ENCODE results near the gene ARRDC1. TPM values are rescaled to one million over a fixed set of nuclear protein-coding genes. Genes with fewer than 3 reads are reported as not detected.

The ARRDC1 gene
- total and polyA plus RNA-seq, 2 experiments from 2014 or later = 73.9 to 82.9 TPM

Other genes starting within 250 kb of the ARRDC1 start
- gene EXD3, start 182.5 kb upstream of the ARRDC1 start, total RNA-seq = 14.3 and 72.1 TPM in 2 replicates
- 32.3 and 52.4 TPM in 2 replicates for gene EXD3, start 182.5 kb upstream of the ARRDC1 start, polyA plus RNA-seq
- 6.8 and 12.0 TPM in 2 replicates for gene NOXA1, start 182.3 kb upstream of the ARRDC1 start, total RNA-seq
- 8.1 and 14.9 TPM in 2 replicates for gene NOXA1, start 182.3 kb upstream of the ARRDC1 start, polyA plus RNA-seq
- gene ENTPD8, start 164.3 kb upstream of the ARRDC1 start, total RNA-seq = 0.51 and 0.56 TPM in 2 replicates
- 0.15 and 1.7 TPM in 2 replicates for gene ENTPD8, start 164.3 kb upstream of the ARRDC1 start, polyA plus RNA-seq
- 75.6 and 107 TPM in 2 replicates for gene NSMF, start 146.4 kb upstream of the ARRDC1 start, total RNA-seq
- 73.0 and 113 TPM in 2 replicates for gene NSMF, start 146.4 kb upstream of the ARRDC1 start, polyA plus RNA-seq
- 1.1 and 3.6 TPM in 2 replicates for gene PNPLA7, start 55.3 kb upstream of the ARRDC1 start, total RNA-seq
- gene PNPLA7, start 55.3 kb upstream of the ARRDC1 start, polyA plus RNA-seq = 1.4 and 1.6 TPM in 2 replicates
- 70.2 and 98.6 TPM in 2 replicates for gene MRPL41, start 53.8 kb upstream of the ARRDC1 start, total RNA-seq
- gene MRPL41, start 53.8 kb upstream of the ARRDC1 start, polyA plus RNA-seq = 93.1 and 111 TPM in 2 replicates
- 57.3 and 65.6 TPM in 2 replicates for gene DPH7, start 26.8 kb upstream of the ARRDC1 start, total RNA-seq
- gene DPH7, start 26.8 kb upstream of the ARRDC1 start, polyA plus RNA-seq = 61.2 and 78.4 TPM in 2 replicates
- 30.6 and 35.3 TPM in 2 replicates for gene ZMYND19, start 15.2 kb upstream of the ARRDC1 start, total RNA-seq
- 48.1 and 49.0 TPM in 2 replicates for gene ZMYND19, start 15.2 kb upstream of the ARRDC1 start, polyA plus RNA-seq
- gene EHMT1, start 13.3 kb downstream of the ARRDC1 start, total RNA-seq = 65.7 and 93.8 TPM in 2 replicates
- 55.5 and 60.3 TPM in 2 replicates for gene EHMT1, start 13.3 kb downstream of the ARRDC1 start, polyA plus RNA-seq

Data from cardiac muscle cell (in vitro differentiated cells and primary cell).